Measurements from ENCODE around the gene PCDHGB7.
A peak's percentile ranks its signal among the peaks of the same experiment; 100 is the strongest.
"Not testable (repeated sequence)": the region's sequence is repeated elsewhere in the genome, so short reads cannot be mapped to it uniquely, and the experiment has no call there.

Gene PCDHGB7

DNA sequence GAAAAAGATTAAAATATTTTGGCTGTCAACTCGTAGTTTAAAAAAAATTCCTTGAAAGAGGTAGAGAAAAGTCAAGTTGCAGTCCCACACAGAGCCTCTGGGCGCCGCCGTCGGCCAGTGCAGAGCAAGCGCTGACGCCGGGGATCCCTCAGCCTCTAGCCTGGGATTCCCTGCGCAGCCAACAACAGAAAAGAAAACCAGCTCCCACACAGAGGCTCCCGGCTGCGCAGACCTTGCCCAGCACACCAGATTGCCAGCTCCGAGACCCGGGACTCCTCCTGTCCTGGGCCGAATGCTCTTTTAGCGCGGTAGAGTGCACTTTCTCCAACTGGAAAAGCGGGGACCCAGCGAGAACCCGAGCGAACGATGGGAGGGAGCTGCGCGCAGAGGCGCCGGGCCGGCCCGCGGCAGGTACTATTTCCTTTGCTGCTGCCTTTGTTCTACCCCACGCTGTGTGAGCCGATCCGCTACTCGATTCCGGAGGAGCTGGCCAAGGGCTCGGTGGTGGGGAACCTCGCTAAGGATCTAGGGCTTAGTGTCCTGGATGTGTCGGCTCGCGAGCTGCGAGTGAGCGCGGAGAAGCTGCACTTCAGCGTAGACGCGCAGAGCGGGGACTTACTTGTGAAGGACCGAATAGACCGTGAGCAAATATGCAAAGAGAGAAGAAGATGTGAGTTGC lies at the start of gene PCDHGB7:
TSS of gene PCDHGB7 (plus strand) at position 184 of the 679 bp plus-strand sequence. CDS start at position 367, 183 bp downstream.
- DNase-seq (ENCODE audit: low read depth), result peak; percentile 84

DNA sequence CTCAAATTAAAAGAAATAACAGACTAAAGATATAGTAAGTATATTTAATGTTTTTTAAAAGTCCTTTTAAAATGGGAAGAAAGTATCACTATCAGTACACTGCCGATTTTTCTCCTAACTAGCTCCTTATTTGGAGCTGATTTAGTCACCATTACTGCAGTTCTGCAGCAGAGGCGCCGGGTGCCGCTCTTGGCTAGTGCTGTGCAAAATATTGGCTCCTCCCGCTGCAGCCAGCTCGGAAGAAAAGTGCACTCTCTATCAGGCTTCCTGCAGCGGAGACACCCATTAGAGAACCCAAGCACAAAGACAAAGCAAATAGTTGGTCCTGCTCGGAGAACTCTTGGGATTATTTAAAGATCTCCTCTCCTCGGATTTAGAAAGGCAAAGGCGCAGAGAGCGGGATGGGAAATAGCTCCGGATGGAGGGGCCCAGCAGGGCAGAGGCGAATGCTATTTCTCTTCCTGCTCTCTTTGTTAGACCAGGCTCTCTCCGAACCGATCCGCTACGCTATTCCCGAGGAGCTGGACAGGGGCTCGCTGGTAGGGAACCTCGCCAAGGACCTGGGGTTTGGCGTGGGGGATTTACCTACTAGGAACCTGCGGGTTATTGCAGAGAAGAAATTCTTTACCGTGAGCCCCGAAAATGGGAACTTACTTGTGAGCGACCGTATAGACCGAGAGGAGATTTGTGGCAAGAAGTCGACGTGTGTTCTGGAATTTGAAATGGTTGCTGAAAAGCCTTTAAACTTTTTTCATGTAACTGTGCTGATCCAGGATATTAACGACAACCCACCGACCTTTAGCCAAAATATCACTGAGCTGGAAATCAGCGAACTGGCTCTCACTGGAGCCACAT lies 47.3 kb upstream of the PCDHGB7 start, which contains the start of gene PCDHGB3:
TSS of gene PCDHGB3 (plus strand) at position 249 of the 855 bp plus-strand sequence. CDS start at position 402, 153 bp downstream.
- H3K4me3 ChIP-seq (ENCODE audit: low read length), result peak within 1 kb of the TSS; percentile 30
- DNase-seq (ENCODE audit: low read depth), result peak; percentile 34
- TF ChIP-seq, protein P1, sequence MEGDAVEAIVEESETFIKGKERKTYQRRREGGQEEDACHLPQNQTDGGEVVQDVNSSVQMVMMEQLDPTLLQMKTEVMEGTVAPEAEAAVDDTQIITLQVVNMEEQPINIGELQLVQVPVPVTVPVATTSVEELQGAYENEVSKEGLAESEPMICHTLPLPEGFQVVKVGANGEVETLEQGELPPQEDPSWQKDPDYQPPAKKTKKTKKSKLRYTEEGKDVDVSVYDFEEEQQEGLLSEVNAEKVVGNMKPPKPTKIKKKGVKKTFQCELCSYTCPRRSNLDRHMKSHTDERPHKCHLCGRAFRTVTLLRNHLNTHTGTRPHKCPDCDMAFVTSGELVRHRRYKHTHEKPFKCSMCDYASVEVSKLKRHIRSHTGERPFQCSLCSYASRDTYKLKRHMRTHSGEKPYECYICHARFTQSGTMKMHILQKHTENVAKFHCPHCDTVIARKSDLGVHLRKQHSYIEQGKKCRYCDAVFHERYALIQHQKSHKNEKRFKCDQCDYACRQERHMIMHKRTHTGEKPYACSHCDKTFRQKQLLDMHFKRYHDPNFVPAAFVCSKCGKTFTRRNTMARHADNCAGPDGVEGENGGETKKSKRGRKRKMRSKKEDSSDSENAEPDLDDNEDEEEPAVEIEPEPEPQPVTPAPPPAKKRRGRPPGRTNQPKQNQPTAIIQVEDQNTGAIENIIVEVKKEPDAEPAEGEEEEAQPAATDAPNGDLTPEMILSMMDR (IDR thresholded peaks at IDR 0.05; ENCODE audit: insufficient read depth, low read depth, low read length, missing control alignments), result peak; percentile 47

More for the DNA sequence above, at the start of gene PCDHGB7:
- TF ChIP-seq, protein P1 (IDR thresholded peaks at IDR 0.05; ENCODE audit: insufficient read depth, low read depth, low read length, missing control alignments), result peak; percentile 79
- peak within 1 kb of the TSS; percentile 48 for H3K4me3 ChIP-seq (ENCODE audit: low read length)

DNA sequence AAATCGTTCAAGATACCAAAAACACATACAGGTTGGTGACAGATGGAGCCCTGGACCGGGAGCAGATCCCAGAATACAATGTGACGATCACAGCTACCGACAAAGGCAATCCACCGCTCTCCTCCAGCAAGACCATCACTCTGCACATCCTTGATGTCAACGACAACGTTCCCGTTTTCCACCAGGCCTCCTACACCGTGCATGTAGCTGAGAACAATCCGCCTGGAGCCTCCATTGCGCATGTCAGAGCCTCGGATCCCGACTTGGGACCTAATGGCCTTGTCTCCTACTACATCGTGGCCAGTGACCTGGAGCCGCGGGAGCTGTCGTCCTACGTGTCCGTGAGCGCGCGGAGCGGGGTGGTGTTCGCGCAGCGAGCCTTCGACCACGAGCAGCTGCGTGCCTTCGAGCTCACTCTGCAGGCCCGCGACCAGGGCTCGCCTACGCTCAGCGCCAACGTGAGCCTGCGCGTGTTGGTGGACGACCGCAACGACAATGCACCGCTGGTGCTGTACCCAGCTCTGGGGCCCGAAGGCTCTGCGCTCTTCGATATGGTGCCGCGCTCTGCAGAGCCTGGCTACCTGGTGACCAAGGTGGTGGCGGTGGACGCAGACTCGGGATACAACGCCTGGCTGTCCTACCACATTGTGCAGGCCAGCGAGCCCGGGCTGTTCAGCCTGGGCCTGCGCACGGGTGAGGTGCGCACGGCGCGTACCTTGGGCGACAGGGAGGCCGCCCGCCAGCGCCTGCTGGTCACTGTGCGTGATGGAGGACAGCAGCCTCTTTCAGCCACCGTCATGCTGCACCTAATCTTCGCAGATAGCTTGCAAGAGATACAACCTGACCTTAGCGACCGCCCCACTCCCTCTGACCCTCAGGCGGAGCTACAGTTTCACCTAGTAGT lies 45.7 kb upstream of the PCDHGB7 start:
- no peak overlapping the region for H3K4me3 ChIP-seq (ENCODE audit: low read length)
- TF ChIP-seq, protein P1 (IDR thresholded peaks at IDR 0.05; ENCODE audit: insufficient read depth, low read depth, low read length, missing control alignments), result no peak
- DNase-seq (ENCODE audit: low read depth), result no peak

DNA sequence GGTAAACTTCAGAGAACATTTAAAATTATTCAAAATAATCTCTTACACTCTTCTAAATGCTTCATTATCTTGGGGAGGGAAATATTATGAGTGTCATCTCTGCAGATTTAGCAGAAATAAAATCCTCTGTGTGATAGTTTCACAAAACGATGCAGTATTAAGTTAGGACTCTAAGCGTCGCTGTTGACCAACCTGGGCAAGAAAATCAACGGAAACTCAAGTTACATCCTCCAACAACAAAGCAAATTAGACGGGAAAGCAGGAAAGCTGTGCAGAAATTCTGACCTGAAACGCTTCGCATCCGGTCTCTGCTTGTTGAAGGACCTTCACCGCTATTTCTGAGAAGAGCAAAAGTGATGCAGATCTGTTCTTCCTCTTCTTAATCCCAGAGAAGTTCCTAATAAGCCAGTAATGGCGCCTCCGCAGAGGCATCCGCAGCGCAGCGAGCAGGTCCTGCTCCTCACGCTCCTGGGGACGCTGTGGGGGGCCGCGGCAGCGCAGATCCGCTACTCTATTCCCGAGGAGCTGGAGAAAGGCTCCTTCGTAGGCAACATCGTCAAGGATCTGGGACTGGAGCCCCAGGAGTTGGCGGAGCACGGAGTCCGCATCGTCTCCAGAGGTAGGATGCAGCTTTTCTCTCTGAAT lies 43.7 kb upstream of the PCDHGB7 start, which contains the start of gene PCDHGA6:
TSS of gene PCDHGA6 (plus strand) at position 219 of the 645 bp plus-strand sequence. CDS start at position 412, 193 bp downstream.
- peak within 1 kb of the TSS; percentile 21 for H3K4me3 ChIP-seq (ENCODE audit: low read length)
- DNase-seq (ENCODE audit: low read depth), result peak; percentile 27
- TF ChIP-seq, protein P1 (IDR thresholded peaks at IDR 0.05; ENCODE audit: insufficient read depth, low read depth, low read length, missing control alignments), result peak; percentile 46

GRCh38 chr5:141374627-141375026 lies 42.9 kb upstream of the PCDHGB7 start:
- TF ChIP-seq, protein P1 (IDR thresholded peaks at IDR 0.05; ENCODE audit: insufficient read depth, low read depth, low read length, missing control alignments), result no peak
- DNase-seq (ENCODE audit: low read depth), result no peak
- H3K4me3 ChIP-seq (ENCODE audit: low read length), result no peak overlapping the region

GRCh38 chr5:141375444-141376155 lies 41.9 kb upstream of the PCDHGB7 start:
- not testable (repeated sequence) for DNase-seq (ENCODE audit: low read depth); H3K4me3 ChIP-seq (ENCODE audit: low read length)

Measured in epithelial cell of esophagus (primary cell).